ENCODE measurements around the gene SH3RF3. TPM values are rescaled to one million over a fixed set of nuclear protein-coding genes. Genes with fewer than 3 reads are reported as not detected.

Gene SH3RF3
- total RNA-seq, 2 experiments from 2014 or later: 1.4 TPM

DNA sequence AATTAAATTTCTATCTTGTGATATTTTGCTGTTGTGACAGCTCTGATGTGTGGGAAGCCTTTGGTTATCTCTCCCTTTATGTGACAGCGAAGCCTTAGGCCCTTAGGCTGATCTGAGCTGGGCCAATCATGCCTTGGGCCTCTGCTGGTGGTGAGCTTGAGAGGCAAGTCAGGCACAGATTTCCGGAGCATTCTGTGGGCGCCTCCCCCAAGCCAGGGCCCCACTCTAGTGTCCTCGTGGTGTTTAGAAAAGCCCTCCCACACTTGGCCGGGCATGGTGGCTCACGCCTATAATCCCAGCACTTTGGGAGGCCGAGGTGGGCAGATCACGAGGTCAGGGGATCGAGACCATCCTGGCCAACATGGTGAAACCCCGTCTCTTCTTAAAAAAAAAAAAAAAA lies 239.8 kb downstream of the SH3RF3 start:
- no peak overlapping the region for H3K27ac Mint-ChIP-seq
- ATAC-seq: no peak
- H3K36me3 Mint-ChIP-seq (ENCODE audit: low read depth): no peaks in the 10 kb centered on the region
- POLR2A ChIA-PET: no interaction called here
- no peak for DNase-seq
- no peaks in the 10 kb centered on the region for H3K9me3 Mint-ChIP-seq (ENCODE audit: low read depth)
- peaks cover 2% of the 10 kb centered on the region for H3K27me3 Mint-ChIP-seq
- no peaks in the 10 kb centered on the region for H3K4me1 Mint-ChIP-seq
- no peak overlapping the region for H3K4me3 Mint-ChIP-seq
- intact Hi-C loops (cut with DNase I, micrococcal nuclease): no loop called here
- CTCF ChIA-PET: no interaction called here

DNA sequence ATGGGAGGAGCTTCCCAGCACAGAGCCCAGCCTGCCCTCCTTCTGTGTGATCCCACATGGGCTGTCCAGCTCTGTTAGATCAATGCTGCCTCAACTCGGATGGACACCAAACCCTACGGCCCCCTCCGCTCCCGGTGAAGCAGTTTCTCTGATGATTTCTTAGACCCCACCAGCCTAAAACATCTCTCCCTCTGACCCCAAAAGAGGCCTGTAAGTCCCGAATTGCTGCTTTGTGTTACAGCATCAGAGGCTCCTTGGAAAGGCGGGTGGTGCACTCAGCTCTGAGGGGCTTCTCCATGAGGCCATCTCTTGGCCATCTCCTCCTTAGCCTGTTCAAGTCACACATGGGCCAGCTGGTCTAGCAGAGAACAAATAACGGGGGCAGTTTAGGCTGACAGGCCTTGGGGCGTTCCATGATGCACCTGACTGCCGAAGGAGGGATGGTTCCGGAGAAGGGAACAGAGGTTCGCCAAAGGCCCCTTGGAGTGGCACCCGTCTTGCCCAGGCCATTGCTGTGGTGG lies 240.7 kb downstream of the SH3RF3 start:
- Mint-ChIP-seq H3K9me3 (ENCODE audit: low read depth) (no peaks in the 10 kb centered on the region), H3K27ac (no peak overlapping the region), H3K27me3 (peaks cover 2% of the 10 kb centered on the region), H3K4me1 (no peaks in the 10 kb centered on the region), H3K4me3 (no peak overlapping the region), H3K36me3 (ENCODE audit: low read depth) (no peaks in the 10 kb centered on the region)
- ATAC-seq (no peak), DNase-seq (no peak)
- ChIA-PET POLR2A (no interaction called here), CTCF (interaction anchor here (1.7 kb wide), 1 partner anchor 141 kb away, joined by 6 read pairs; no protein-coding TSS in a partner anchor)
- intact Hi-C loops (cut with DNase I, micrococcal nuclease): no loop called here

DNA sequence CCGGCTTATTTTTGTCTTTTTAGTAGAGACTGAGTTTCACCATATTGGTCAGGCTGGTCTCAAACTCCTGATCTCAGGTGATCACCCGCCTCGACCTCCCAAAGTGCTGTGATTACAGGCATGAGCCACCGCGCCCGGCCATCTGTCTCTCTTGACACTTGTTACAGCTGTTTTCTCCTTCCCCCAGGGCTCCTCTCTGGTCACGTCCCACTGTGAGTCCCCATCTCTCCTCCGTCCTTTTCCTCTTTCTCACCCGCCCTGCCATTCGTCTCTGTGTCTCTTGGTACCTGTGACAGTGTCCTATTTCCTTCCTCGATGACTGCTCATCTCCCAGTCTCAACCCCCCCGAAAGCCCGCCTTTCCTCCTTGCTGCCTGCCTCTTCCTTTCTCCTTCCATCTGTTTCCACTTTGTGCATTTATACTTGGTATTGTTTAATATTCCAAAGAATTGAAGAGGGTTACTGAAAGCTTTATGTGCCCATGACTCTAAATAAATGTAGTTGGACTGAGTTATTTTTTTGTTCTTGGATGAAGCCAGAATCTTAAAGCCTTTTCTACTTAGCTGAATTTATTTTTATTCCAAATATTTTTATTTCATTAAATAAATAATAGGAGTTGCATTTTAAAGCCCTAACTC lies 241.5 kb downstream of the SH3RF3 start:
- no peak overlapping the region for H3K27ac Mint-ChIP-seq
- no peaks in the 10 kb centered on the region for H3K9me3 Mint-ChIP-seq (ENCODE audit: low read depth)
- DNase-seq (no peak), ATAC-seq (no peak)
- CTCF ChIA-PET: interaction anchor here (1.7 kb wide), 1 partner anchor 140 kb away, joined by 6 read pairs; no protein-coding TSS in a partner anchor
- no peaks in the 10 kb centered on the region for H3K36me3 Mint-ChIP-seq (ENCODE audit: low read depth)
- intact Hi-C loops (cut with DNase I, micrococcal nuclease): no loop called here
- H3K4me1 Mint-ChIP-seq: no peaks in the 10 kb centered on the region
- H3K4me3 Mint-ChIP-seq: no peak overlapping the region
- H3K27me3 Mint-ChIP-seq: peaks cover 2% of the 10 kb centered on the region
- POLR2A ChIA-PET: no interaction called here

DNA sequence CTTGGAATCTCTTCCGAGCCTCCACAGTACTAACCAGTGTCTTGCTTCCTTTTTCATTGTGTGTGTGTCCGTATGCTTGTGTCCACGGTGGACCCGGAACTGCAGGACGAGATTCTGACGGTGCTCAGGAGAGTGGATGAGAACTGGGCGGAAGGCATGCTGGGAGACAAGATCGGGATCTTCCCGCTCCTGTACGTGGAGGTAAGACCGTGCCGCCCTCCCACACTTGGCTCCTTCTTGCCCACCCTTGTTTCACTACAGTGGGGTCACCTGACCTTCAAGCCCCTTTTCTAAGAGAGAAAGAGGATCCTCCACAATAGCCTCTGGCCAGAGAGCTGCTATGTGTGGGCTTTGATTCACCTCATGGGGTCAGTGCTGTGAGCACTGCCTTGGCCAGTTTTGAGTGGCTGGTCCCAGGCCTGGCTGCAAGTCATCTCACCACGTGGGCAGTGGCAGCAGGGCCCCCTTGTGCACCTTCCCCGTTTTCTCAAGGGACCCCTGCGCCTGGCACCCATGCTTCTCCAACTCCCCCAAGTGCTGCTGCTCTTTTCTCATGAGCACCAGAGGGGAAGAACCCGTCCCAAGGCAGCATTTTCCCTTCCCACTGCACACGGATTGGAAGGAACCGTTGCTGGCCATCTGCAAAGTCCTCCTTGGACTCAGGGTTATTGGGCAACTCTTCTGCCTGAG lies 242.6 kb downstream of the SH3RF3 start:
- ChIA-PET CTCF (interaction anchor here (1.7 kb wide), 1 partner anchor 139 kb away, joined by 6 read pairs; no protein-coding TSS in a partner anchor), POLR2A (no interaction called here)
- intact Hi-C loops (cut with DNase I, micrococcal nuclease): no loop called here
- no peaks in the 10 kb centered on the region for H3K36me3 Mint-ChIP-seq (ENCODE audit: low read depth)
- H3K27me3 Mint-ChIP-seq: peaks cover 2% of the 10 kb centered on the region
- DNase-seq (no peak), ATAC-seq (no peak)
- no peak overlapping the region for H3K27ac Mint-ChIP-seq
- H3K4me1 Mint-ChIP-seq: no peaks in the 10 kb centered on the region
- H3K9me3 Mint-ChIP-seq (ENCODE audit: low read depth): no peaks in the 10 kb centered on the region
- no peak overlapping the region for H3K4me3 Mint-ChIP-seq

DNA sequence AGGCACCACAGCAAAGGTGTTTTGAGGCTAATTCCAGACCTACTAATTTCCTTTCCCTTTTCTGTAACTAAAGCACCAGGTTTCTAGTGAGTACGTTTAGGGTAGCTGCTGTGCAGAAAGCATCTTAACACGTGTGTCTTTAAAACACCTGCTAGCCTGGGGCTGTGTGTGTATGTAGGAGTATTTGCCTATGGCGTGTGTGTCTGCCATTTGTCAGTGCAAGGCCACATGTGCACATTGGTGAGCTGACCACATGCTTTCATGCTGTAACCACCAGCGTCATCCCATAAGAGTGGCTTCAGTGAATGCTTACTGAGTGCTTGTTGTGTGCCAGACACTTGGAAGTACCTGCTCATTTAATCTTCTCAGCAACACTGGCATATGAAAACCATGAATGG lies 243.2 kb downstream of the SH3RF3 start:
- H3K27me3 Mint-ChIP-seq: peaks cover 2% of the 10 kb centered on the region
- DNase-seq: no peak
- H3K36me3 Mint-ChIP-seq (ENCODE audit: low read depth): no peaks in the 10 kb centered on the region
- H3K4me1 Mint-ChIP-seq: no peaks in the 10 kb centered on the region
- intact Hi-C loops (cut with DNase I, micrococcal nuclease): no loop called here
- no peak overlapping the region for H3K4me3 Mint-ChIP-seq
- no peak overlapping the region for H3K27ac Mint-ChIP-seq
- ATAC-seq: no peak
- CTCF ChIA-PET: no interaction called here
- H3K9me3 Mint-ChIP-seq (ENCODE audit: low read depth): no peaks in the 10 kb centered on the region
- POLR2A ChIA-PET: no interaction called here

DNA sequence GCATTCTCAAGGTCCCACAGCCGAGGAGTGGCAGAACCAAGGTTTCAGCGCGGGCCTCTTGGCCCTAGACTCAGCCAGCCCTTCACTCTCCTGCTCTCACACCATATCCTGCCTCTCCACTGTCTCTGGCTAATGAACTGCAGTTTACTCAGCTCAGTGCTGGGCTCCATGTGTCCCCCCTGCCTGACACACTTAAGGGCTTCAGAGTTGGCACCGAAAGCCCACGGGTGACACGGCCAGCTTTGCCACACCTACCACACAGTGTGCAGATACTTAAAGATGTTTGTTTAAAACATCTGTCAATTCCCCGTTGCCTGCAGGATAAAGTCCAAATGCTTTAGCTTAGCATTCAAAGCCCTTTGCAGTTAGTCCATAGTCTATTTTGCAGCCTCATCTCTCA lies 243.6 kb downstream of the SH3RF3 start:
- intact Hi-C loops (cut with DNase I, micrococcal nuclease): no loop called here
- POLR2A ChIA-PET: no interaction called here
- no peak overlapping the region for H3K4me3 Mint-ChIP-seq

DNA sequence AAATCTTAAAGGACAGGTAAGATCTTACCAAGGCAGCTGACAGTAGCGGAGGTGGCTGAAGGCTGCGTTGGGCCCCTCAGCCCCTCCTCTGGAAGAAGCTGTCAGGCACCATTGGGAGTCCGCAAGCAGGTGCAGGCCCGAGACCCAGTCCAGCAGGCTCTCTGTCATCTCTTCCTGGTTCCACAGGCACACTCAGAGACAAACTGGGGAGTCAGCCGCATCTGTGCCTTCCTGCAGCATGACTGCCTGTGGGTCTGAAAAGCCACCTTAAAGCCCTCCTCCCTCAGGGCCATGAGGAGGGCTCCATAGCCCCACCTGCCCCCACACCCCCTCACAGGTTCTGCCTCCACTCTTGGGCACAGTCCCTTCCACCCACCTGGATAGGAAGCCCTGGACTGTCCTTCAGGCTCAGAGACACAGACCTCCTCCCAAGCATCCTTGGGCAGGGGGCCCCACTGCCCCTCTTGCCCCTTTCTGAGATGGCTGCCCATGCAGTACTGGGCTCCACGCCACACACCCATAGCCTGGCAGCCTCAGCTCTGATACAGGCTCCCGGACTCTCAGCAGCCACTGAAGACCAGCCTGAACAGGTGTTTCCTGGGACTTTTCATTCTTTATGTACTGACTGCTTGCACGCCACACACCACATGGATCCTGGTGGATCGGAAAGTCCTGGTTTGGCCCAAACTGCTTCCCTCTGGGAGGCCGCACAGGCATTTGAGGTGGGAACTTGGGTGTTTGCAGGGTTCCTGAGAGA lies 245.0 kb downstream of the SH3RF3 start:
- intact Hi-C loops (cut with DNase I, micrococcal nuclease): no loop called here
- H3K27me3 Mint-ChIP-seq: no peaks in the 10 kb centered on the region
- H3K9me3 Mint-ChIP-seq (ENCODE audit: low read depth): no peaks in the 10 kb centered on the region
- DNase-seq (no peak), ATAC-seq (no peak)
- no peaks in the 10 kb centered on the region for H3K36me3 Mint-ChIP-seq (ENCODE audit: low read depth)
- H3K27ac Mint-ChIP-seq: no peak overlapping the region
- no peak overlapping the region for H3K4me3 Mint-ChIP-seq
- no peaks in the 10 kb centered on the region for H3K4me1 Mint-ChIP-seq
- ChIA-PET POLR2A (no interaction called here), CTCF (interaction anchor here (0.7 kb wide), 1 partner anchor 152 kb away, joined by 3 read pairs; no protein-coding TSS in a partner anchor)

More for the DNA sequence above, 243.6 kb downstream of the SH3RF3 start:
- ATAC-seq: no peak
- H3K36me3 Mint-ChIP-seq (ENCODE audit: low read depth): no peaks in the 10 kb centered on the region
- H3K9me3 Mint-ChIP-seq (ENCODE audit: low read depth): no peaks in the 10 kb centered on the region
- H3K27me3 Mint-ChIP-seq: no peaks in the 10 kb centered on the region
- no peaks in the 10 kb centered on the region for H3K4me1 Mint-ChIP-seq
- DNase-seq: no peak
- CTCF ChIA-PET: no interaction called here
- no peak overlapping the region for H3K27ac Mint-ChIP-seq

DNA sequence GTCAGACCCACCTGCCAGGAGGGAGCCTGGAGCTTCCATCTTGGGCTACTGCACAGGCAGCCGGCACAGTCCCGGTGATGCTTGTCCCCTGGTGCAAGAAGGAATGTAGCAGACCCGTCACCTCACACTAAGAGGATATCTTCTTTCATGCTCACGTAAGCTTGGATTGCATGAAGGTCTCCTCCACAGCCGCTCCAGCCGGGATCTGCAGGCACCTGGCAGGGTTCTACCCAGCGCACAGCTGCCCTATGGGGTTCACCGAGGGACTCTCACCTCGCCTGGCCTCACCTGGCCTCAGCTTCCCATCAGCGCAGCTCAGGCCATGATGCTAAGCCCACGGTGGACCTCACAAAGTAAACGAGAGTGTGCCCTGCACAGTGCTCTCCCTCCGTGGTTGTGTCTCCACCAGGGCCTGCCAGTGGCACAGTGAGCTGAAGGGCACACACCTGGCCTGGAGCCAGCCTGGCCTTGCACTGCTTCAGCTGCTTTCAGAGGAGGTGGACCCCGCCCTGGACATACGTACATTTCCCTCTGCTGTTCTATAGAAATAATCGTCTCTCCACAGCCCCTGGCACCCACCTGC lies 245.6 kb downstream of the SH3RF3 start:
- Mint-ChIP-seq H3K4me3 (no peak overlapping the region), H3K27ac (no peak overlapping the region), H3K9me3 (ENCODE audit: low read depth) (no peaks in the 10 kb centered on the region), H3K36me3 (ENCODE audit: low read depth) (no peaks in the 10 kb centered on the region), H3K27me3 (no peaks in the 10 kb centered on the region), H3K4me1 (no peaks in the 10 kb centered on the region)
- POLR2A ChIA-PET: no interaction called here
- ATAC-seq (no peak), DNase-seq (no peak)
- intact Hi-C loops (cut with DNase I, micrococcal nuclease): no loop called here
- CTCF ChIA-PET: interaction anchor here (0.7 kb wide), 2 partner anchors 152 to 176 kb away, joined by 3 to 4 read pairs; no protein-coding TSS in a partner anchor

DNA sequence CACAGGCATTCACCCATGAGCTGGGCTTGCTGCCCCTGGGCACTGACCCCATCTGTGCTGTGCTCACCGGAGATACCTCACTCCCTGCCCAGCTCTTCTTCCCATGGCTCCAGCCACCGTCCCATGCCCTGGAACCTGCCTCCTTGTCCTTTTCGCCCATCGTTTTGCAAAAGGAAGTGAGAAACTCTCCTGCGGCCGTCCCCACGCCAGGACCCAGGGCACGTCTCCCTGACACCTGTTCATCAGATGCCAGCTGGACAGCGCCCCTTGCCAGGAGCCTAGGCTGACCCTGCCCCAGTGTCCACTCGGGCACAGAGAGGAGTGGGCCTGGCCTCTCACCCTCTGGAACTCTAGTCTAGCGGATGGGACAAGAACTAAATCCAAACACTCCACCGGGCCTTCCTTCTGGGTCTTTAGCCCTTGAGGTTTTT lies 246.1 kb downstream of the SH3RF3 start:
- Mint-ChIP-seq H3K4me1 (no peaks in the 10 kb centered on the region), H3K4me3 (no peak overlapping the region), H3K27ac (no peak overlapping the region), H3K27me3 (no peaks in the 10 kb centered on the region), H3K36me3 (ENCODE audit: low read depth) (no peaks in the 10 kb centered on the region), H3K9me3 (ENCODE audit: low read depth) (no peaks in the 10 kb centered on the region)
- DNase-seq (no peak), ATAC-seq (no peak)
- POLR2A ChIA-PET: no interaction called here
- CTCF ChIA-PET: interaction anchor here (0.6 to 0.7 kb wide), 3 partner anchors 151 to 197 kb away, joined by 3 to 4 read pairs (median 3); no protein-coding TSS in a partner anchor
- intact Hi-C loops (cut with DNase I, micrococcal nuclease): no loop called here

DNA sequence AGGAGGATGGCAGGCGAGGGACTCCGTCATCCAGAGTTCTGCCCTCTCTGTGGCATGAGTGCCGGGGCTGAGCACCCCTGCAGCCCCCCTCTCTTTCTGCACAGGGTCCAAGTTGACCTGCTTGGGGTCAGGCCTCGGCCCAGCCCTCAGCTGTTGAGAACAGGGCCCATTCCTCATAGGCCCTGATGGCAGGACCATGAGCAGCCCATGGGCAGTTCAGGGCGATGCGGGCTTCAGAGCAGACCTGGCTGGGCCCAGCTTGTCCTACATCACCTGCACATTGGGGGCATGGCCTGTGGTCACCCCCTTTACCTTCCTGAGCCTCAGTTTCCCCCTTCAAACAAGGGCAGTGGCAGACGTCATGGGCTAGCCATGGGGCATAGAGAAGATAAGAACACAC lies 246.7 kb downstream of the SH3RF3 start:
- POLR2A ChIA-PET: no interaction called here
- no peaks in the 10 kb centered on the region for H3K4me1 Mint-ChIP-seq
- CTCF ChIA-PET: interaction anchor here (0.6 kb wide), 1 partner anchor 196 kb away, joined by 3 read pairs; no protein-coding TSS in a partner anchor

DNA sequence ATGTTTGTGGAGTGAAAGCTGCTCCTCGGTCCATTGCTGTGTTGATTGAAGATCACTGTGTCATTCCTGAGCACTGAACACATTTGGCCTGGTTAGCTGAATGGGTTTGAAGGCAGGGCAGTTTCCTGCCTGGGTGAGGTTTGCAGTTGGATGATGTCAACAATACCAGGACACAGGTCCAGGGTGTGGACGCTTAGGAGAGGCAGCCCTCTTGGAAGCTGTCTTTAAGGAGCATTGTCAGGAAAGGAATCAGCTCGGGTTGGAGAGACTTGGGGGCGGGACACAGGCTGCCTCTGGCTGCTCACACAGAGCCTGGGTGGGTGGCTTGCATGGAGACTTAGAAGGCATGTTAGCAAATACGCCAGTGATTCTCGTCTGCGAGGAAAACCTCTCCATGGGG lies 247.1 kb downstream of the SH3RF3 start:
- ATAC-seq: no peak

More for the DNA sequence above, 246.7 kb downstream of the SH3RF3 start:
- ATAC-seq (no peak), DNase-seq (no peak)
- H3K27me3 Mint-ChIP-seq: no peaks in the 10 kb centered on the region
- no peak overlapping the region for H3K27ac Mint-ChIP-seq
- intact Hi-C loops (cut with DNase I, micrococcal nuclease): no loop called here
- no peaks in the 10 kb centered on the region for H3K9me3 Mint-ChIP-seq (ENCODE audit: low read depth)
- H3K36me3 Mint-ChIP-seq (ENCODE audit: low read depth): no peaks in the 10 kb centered on the region
- H3K4me3 Mint-ChIP-seq: no peak overlapping the region

More for the DNA sequence above, 247.1 kb downstream of the SH3RF3 start:
- DNase-seq: no peak
- no peaks in the 10 kb centered on the region for H3K27me3 Mint-ChIP-seq
- intact Hi-C loops (cut with DNase I, micrococcal nuclease): no loop called here
- no peak overlapping the region for H3K27ac Mint-ChIP-seq
- H3K4me1 Mint-ChIP-seq: no peaks in the 10 kb centered on the region
- POLR2A ChIA-PET: interaction anchor here (0.7 kb wide), 1 partner anchor 218 kb away, joined by 3 read pairs; no protein-coding TSS in a partner anchor
- CTCF ChIA-PET: interaction anchor here (0.6 kb wide), 1 partner anchor 280 kb away, joined by 4 read pairs; no protein-coding TSS in a partner anchor
- H3K4me3 Mint-ChIP-seq: no peak overlapping the region
- H3K36me3 Mint-ChIP-seq (ENCODE audit: low read depth): no peaks in the 10 kb centered on the region
- no peaks in the 10 kb centered on the region for H3K9me3 Mint-ChIP-seq (ENCODE audit: low read depth)

All from activated CD4-positive, alpha-beta T cell treated with anti-CD3 and anti-CD28 coated beads for 36 hours (primary cell).